Dermis lymphatic vessel endothelial cell (primary cell): Measurements from ENCODE around the gene DQX1. TPM values are rescaled to one million over a fixed set of nuclear protein-coding genes. Genes with fewer than 3 reads are reported as not detected.

Source experiments
- total RNA-seq: library from RNA; depleted of rRNA; stranded (reverse); fragments of >200 nt; gene quantifications from 2 replicates; pipeline ENCODE4 v1.2.1, GENCODE V29; 2014

The DQX1 gene, protein sequence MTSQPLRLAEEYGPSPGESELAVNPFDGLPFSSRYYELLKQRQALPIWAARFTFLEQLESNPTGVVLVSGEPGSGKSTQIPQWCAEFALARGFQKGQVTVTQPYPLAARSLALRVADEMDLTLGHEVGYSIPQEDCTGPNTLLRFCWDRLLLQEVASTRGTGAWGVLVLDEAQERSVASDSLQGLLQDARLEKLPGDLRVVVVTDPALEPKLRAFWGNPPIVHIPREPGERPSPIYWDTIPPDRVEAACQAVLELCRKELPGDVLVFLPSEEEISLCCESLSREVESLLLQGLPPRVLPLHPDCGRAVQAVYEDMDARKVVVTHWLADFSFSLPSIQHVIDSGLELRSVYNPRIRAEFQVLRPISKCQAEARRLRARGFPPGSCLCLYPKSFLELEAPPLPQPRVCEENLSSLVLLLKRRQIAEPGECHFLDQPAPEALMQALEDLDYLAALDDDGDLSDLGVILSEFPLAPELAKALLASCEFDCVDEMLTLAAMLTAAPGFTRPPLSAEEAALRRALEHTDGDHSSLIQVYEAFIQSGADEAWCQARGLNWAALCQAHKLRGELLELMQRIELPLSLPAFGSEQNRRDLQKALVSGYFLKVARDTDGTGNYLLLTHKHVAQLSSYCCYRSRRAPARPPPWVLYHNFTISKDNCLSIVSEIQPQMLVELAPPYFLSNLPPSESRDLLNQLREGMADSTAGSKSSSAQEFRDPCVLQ
- 0.09 and 0.11 TPM in 2 replicates for total RNA-seq

DNA sequence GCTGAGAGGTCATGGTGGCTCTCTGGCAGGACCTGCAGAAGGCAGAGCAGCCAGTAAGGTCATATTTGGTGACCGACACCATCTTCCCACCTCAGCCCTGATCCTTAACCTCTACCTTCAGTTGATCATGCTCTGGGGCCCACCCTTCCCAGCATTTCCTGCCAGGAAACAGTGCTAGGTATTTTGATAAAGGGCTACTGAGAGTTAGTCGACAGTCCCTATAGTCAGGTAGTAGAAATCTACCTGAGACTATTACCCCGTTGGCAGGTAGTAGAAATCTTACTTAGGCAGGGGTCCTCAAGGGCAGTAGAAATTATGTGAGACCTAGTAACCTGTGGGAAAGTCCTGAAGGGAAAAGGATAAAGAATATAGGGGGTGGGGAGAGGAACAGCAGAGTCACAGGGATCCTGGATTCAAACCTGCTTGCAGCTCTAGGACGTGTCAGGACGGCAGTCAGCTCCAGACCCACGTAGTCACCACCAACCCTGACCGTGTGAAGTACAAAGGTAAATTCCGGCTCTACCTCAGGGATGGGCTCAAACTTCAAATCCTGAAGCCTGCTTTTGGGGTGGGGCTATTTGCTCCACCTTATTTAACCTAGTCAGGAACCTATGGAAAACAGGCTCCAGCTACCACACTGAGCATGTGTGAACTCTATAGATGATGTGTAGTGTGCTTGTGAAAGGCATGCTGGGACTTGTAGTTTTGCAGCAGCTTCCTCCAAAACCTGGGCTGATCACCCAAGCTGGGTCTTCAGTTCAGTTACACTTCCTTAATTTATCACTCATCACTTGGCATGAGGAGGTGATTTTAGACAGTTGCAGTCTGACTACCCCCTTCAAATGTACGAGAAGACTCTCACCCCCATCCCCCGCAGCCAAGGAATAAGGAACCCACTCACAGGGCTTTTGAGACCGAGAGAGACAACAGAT is at the start of gene DQX1:
TSS of gene DQX1 (minus strand) at position 515 of the 932 bp plus-strand sequence. CDS start at position 13, 502 bp downstream.

DNA sequence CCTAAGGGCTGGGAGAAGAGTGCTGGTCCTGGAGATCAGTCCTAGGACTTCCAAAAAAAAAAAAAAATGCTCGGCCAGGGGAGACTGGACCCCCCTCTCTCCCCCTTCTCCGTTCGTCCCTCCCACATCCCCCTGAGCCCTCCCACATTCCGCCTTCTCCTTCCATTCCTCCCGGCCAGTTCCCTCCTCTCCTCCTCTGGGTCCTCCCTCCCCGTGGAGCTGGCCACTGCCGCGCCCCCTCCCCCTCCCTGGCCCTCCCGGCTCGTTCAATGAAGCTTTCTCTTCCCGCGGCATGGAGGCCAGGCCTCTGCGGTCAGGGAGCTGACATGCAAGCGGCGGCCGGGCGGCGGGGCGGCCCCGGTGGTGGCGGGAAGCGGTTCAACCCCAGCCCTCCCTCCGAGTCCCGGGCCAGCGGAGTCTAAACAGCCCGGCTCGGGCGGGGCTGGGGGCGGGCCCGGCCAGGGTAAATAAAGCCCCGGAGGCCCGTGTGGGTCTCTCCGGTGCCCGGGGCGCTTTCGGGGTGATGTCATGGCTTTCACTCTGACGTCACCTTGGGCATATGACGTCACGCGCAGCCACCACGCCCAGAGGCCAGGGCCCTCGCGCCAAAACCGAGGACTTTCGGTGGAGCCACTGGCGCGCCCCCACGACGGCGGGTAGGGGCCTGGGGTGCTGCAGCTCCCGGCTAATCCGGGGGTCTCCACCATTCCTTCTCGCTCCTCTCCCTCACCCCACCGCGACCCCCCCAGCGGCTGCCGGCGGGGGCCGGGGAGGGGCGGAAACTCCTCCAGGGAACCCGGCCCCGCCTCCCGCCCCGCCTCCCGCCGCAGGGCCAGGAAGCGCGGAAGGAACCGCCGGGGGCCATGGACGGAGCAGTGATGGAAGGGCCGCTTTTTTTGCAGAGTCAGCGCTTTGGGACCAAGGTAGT is 28.1 kb upstream of the DQX1 start, which contains the start of the genes DOK1 and LOXL3:
TSS of gene DOK1 (plus strand) at position 829 of the 928 bp plus-strand sequence. CDS start at position 864, 35 bp downstream.
TSS of gene LOXL3 (minus strand) at position 51 of the 928 bp plus-strand sequence. CDS start 1,308 bp downstream, outside the sequence.

DNA sequence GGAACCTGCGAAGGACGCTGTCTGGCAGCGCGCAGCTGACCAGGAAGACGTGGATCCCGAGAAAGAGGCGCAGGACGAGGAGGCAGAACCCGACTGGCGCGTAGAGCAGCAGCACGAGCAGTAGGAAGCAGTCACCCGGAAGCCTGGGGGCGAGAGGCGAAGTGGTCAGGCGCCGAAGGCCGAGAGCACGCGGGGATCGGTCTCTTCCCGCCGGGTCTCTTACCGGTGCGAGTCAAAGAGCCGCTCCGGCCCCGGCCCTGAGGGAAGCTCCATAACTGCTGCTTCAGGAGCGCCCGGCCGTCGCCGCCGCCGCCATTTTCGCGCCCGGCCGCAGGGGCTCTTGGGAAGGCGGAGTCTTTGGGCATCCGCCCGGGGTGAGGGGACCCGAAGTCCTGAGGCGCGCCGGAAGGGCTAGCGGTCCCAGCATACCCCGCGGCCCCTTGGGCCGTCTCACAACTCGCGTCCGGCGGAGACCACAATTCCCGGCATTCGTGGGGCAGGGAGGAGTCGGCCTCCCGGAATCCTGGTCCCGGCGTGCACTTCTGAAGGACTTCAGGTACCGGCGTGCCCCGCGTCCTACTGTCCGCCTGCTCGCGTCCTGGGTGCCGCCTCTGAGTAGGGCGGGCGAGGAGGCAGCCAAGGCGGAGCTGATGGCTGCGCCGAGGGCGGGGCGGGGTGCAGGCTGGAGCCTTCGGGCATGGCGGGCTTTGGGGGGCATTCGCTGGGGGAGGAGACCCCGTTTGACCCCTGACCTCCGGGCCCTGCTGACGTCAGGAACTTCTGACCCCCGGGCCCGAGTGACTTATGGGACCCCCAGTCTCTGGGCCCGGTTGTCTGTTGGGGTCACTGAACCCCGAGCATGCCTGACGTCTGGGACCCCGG is 3.6 kb upstream of the DQX1 start, which contains the start of the genes AUP1 and HTRA2:
TSS of gene AUP1 (minus strand) at position 350 of the 882 bp plus-strand sequence. CDS start at position 273, 77 bp downstream.
TSS of gene HTRA2 (plus strand) at position 577 of the 882 bp plus-strand sequence. CDS start at position 651, 74 bp downstream.

DNA sequence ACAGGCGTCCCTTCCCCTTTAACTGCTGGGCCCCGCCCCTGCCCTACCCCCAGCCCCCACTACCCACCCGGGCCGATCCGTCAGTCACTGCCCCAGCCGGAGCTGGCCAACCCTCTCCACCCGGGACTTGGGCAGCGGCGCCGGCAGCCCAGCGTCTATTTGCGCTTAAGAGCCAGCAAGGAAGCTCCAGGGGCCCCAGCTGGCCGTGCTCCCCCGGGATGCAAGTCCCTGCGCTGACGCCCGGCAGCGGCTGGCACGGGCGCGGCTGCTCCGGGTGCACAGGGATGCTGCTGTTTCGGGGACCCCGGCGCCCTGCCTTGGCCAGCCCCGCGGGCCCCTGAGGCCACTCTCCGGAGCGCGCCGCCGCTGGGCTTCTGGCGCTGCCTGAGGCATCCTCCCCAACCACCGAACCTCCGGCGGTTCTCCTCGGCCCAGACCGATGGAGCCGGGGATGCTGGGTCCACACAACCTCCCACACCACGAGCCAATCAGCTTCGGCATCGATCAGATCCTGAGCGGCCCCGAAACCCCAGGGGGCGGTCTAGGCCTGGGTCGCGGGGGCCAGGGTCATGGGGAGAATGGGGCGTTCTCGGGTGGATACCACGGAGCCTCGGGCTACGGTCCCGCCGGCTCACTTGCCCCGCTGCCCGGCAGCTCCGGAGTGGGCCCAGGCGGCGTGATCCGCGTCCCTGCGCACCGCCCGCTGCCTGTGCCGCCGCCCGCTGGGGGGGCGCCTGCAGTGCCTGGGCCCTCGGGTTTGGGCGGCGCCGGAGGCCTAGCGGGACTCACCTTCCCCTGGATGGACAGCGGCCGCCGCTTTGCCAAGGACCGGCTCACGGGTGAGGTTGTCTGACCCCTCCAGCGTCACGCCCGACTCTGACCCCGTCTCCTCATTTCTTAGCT is 11.4 kb downstream of the DQX1 start, which contains the start of gene TLX2:
TSS of gene TLX2 (plus strand) at position 83 of the 903 bp plus-strand sequence. CDS start at position 440, 357 bp downstream.

DNA sequence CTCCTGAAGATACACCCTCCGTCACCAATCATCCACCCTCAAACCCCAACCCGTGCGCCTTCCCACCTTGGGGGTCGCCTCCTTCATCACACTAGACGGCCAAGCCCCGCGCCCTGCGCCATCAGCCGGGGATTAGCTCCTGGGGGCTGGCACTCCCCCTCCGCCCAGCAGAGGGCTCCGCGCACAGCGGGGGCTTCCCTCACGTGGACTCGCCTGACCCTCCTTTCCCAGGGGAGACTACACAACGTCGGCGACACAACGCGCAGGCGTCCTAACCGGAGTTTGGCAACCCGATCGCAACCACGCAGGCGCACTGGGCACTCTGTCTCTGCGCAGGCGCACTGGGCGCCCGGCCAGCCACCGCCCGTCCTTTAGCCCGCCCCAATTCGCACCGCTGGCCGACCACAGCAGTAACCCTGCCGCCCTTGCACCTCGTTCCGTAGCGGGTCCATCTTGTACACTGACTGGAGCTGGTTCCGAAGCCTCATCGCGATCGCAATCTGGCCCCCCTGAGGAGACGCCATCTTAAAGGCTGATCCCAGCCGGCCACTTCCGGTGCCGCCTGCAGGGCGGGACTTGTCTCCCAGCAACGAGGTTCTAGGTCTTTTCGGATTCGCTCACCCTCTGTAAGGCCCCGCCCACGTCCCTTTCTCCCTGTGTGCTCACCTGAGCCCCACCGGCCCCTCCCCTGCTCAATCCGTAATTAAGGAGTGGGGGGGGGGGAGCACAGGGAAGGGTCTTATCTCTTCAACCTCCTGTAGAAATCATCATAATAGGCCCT is 18.7 kb downstream of the DQX1 start, which contains the start of gene PCGF1:
TSS of gene PCGF1 (minus strand) at position 551 of the 781 bp plus-strand sequence. CDS start at position 524, 27 bp downstream.

DNA sequence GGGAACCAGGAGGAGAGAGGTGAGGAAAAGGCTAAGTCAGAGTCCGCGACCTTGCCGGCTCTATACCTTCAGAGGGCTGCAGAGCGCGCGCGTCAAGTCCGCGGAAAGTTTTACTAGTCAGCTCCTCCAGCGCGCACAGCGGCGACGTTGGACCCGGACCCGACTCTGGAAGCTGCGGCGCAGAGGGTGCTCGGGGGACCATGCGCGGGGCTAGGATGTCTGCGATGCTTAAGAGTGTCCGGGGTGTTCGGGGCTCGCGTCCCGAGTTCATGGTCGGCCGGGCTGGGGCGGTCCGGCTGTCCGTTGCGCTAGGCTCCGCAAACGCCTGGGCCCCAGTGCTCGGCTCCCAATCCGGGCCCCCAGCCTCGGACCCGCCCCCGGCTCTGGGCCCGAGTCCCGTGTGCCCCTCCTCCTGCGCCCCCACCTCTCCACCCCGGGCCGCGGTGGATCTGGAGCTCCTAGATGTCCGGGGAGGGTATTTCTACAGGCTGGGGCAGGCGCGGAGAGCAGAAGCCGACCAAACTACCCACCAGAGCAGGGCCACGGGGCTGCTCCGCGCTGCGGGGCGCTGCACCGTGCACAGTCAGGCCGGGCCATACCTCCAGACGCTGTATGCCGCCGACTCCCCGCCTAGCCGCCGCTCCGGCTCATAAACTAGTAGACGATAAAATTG is 26.6 kb downstream of the DQX1 start, which contains the start of gene LBX2:
TSS of gene LBX2 (minus strand) at position 337 of the 673 bp plus-strand sequence. CDS start at position 271, 66 bp downstream.

DNA sequence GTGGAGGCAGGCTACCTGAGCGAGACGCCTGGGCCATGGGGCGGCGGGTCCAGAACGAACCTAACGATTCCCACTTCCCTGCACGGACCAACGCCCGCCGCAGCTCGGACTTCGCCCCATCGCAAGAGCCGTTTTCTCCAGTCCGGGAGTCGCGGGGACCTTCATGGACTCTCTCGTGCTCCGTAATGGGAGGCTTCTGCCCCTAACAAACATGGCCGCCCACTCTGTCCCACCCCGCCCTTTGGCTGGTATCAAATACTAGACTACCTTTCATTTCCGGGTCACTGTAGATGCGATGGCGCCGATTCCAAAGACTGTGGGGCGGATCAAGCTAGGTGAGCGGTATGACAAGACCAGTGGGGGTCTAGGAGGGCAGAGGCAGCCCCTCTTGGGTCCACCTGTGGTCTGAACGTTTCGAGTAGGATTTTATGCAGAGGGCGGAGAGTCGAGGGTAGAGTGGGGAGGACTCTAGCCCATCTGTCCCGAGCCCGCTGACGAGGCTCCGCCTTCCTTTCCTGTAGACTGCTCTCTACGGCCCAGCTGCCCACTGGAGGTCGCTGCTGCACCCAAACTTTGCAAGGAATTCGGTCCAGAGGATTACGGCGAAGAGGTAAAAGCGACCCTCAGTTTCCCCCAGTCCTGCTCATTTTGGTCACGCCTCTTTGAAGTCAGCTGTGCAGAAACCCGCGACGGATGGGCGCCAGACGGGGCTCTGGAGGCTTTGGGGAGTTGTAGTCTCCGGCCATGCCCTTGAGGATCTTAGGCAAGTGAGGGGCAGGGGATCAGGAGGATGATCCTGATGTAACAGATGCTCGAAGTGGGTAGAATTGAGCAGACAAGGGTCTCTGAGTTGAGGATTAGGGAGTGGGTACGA is 43.0 kb downstream of the DQX1 start, which contains the start of the genes CCDC142 and TTC31:
TSS of gene CCDC142 (minus strand) at position 198 of the 874 bp plus-strand sequence. CDS start at position 37, 161 bp downstream.
TSS of gene TTC31 (plus strand) at position 281 of the 874 bp plus-strand sequence. CDS start at position 296, 15 bp downstream.

DNA sequence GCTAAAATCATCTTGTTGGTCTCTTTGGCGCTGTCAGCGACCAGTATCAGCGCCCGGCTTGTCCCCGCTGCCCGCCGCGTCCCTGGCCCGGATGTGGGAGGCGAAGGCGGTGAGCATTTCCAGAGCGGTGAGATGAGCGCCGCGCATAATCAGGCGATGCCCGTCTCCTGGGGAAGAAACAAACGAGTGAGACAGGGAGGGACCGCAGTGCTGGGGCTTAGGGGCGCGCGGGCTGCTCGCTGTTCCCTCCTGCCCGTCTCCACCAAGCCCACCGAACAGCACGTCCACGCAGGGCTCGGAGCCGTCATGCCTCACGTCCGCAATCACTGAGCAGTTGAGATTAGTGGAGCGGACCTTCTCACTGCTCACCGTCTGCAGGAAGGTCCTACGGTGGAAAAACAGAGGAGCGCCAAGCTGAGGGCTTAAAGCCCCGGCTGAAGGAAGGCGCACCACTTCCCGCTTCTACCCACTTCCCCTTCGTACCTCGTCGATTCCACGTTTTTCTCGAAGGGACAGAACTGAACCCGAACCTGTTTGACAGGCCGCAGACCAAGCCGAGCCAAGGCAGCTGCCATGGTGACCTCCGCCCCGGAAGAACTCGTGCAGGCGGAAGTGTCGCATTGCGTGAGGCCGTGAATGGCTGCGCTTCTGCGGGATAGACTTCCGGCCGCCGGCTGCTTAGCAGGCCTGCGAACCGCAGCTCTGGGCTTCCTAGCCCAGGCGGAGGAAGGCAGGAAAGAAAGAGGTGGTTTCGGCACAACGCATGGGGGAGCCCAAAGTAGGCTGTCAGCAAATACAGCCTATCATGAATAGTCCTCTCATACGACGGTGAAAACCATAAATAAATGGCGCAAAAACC is 53.7 kb downstream of the DQX1 start, which contains the start of gene MRPL53:
TSS of gene MRPL53 (minus strand) at position 595 of the 859 bp plus-strand sequence. CDS start at position 575, 20 bp downstream.

Other genes with a start within 250 kb of the DQX1 start
- 0.09 and 0.11 TPM in 2 replicates for gene SLC4A5, start 182.8 kb downstream of the DQX1 start, total RNA-seq
- 126 and 136 TPM in 2 replicates for gene DCTN1, start 145.9 kb downstream of the DQX1 start, total RNA-seq
- under 0.01 TPM in 1 of 2 replicates, not detected in the other for gene C2orf81, start 104.6 kb downstream of the DQX1 start, total RNA-seq
- gene WDR54, start 104.5 kb downstream of the DQX1 start, total RNA-seq = 30.2 and 34.0 TPM in 2 replicates
- gene RTKN, start 84.3 kb downstream of the DQX1 start, total RNA-seq = 17.7 and 20.2 TPM in 2 replicates
- 8.0 and 9.0 TPM in 2 replicates for gene INO80B, start 71.1 kb downstream of the DQX1 start, total RNA-seq
- gene WBP1, start 67.8 kb downstream of the DQX1 start, total RNA-seq = 35.6 and 37.3 TPM in 2 replicates
- 43.9 and 49.6 TPM in 2 replicates for gene MOGS, start 60.8 kb downstream of the DQX1 start, total RNA-seq
- 26.2 and 32.2 TPM in 2 replicates for gene MRPL53, start 53.6 kb downstream of the DQX1 start, total RNA-seq
- gene CCDC142, start 43.2 kb downstream of the DQX1 start, total RNA-seq = 12.8 and 14.4 TPM in 2 replicates
- 8.3 and 9.9 TPM in 2 replicates for gene TTC31, start 43.1 kb downstream of the DQX1 start, total RNA-seq
- 0.09 and 0.11 TPM in 2 replicates for gene LBX2, start 26.6 kb downstream of the DQX1 start, total RNA-seq
- 7.4 and 10.1 TPM in 2 replicates for gene PCGF1, start 18.5 kb downstream of the DQX1 start, total RNA-seq
- not detected in 2 replicates for gene TLX2, start 11.8 kb downstream of the DQX1 start, total RNA-seq
- gene AUP1, start 3.5 kb upstream of the DQX1 start, total RNA-seq = 91.4 and 109 TPM in 2 replicates
- 37.5 and 48.9 TPM in 2 replicates for gene HTRA2, start 3.7 kb upstream of the DQX1 start, total RNA-seq
- 0.87 and 1.2 TPM in 2 replicates for gene LOXL3, start 27.7 kb upstream of the DQX1 start, total RNA-seq
- gene DOK1, start 28.5 kb upstream of the DQX1 start, total RNA-seq = 17.6 and 27.3 TPM in 2 replicates
- not detected in 2 replicates for gene M1AP, start 122.1 kb upstream of the DQX1 start, total RNA-seq
- 1.3 and 3.1 TPM in 2 replicates for gene SEMA4F, start 128.0 kb upstream of the DQX1 start, total RNA-seq